Activated T-cell treated with anti-CD3 and anti-CD28 coated beads for 48 hours (primary cell): Measurements from ENCODE around the gene MRPS15.

Experiments
- DNase-seq: peaks from one replicate; pipeline ENCODE4 v3.0.0-alpha.2; 2020; ENCODE audit warnings: low read depth

The MRPS15 gene

GRCh38 chr1:36419569-36419968 is 44.6 kb downstream of the MRPS15 start:
- DNase-seq, result no peak

GRCh38 chr1:36419140-36419539 is 45.0 kb downstream of the MRPS15 start:
- DNase-seq, result no peak

GRCh38 chr1:36417931-36418330 is 46.3 kb downstream of the MRPS15 start:
- no peak for DNase-seq

GRCh38 chr1:36415661-36416326 is 48.4 kb downstream of the MRPS15 start:
- no peak for DNase-seq

GRCh38 chr1:36414384-36414783 is 49.8 kb downstream of the MRPS15 start:
- no peak for DNase-seq

- peak; percentile 30 for DNase-seq
Measured at GRCh38 chr1:36411674-36412648, 52.2 kb downstream of the MRPS15 start.

- DNase-seq, result no peak
Measured at GRCh38 chr1:36408479-36408878, 55.7 kb downstream of the MRPS15 start.

GRCh38 chr1:36406440-36406839 is 57.7 kb downstream of the MRPS15 start:
- DNase-seq, result no peak
